GM18867 (cell line): ENCODE results near the gene SUN2.
A peak's percentile ranks its signal among the peaks of the same experiment; 100 is the strongest.

Experiments used
- ATAC-seq: cut with Tn5 transposase; IDR thresholded peaks from one replicate; pipeline ENCODE4 v1.9.1; 2021; ENCODE audit warnings: mild to moderate bottlenecking, moderate library complexity; ENCODE audit not compliant: unreplicated experiment

SUN2 gene

DNA sequence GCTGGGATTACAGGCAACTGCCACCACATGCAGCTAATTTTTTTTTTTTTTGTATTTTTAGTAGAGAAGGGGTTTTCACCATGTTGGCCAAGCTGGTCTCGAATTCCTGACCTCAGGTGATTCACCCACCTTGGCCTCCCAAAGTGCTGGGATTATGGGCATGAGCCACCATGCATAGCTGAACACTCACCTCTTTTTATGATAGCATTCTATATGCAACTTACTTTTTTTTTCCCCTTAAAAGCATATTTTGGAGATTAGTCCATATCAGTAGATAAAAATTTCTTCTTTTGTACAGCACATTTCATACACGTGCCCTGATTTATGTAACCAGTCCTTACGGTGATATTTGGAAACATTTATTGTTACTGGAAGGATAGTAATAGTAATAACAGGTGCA lies 35.4 kb downstream of the SUN2 start:
- no peak for ATAC-seq

DNA sequence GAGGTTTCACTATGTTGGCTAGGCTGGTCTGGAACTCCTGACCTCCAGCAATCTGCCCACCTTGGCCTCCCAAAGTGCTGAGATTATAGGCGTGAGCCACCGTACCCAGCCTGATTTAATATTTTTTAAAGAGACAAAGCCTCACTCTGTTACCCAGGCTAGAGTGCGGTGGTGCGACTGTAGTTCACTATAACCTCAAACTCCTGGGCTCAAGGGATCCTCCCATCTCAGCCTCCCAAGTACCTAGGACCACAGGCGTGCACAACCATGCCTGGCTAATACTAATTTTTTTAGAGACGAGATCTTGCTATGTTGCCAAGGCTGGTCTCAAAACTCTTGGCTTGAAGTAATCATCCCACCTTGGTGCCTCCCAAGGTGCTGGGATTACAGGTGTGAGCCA lies 36.6 kb downstream of the SUN2 start:
- no peak for ATAC-seq

DNA sequence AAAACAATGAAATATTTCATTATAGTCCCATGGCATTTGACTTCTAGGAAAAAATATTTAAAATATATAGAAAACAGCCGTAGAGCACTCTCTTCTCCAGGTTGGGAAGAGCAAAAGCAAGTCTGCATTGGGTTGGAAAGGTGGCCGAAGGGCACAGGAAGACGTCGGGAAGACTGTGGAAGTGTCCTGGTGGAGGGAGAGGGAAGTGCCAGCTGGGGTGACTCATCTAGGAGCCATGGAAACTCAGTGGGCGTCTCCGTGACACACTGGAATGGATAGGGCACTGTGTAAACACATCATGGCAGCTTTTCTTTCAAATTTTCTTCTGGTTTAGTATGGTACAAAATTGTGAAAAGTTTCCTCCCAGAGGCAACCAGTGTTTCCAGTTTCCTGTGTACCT lies 37.4 kb downstream of the SUN2 start:
- ATAC-seq = no peak

DNA sequence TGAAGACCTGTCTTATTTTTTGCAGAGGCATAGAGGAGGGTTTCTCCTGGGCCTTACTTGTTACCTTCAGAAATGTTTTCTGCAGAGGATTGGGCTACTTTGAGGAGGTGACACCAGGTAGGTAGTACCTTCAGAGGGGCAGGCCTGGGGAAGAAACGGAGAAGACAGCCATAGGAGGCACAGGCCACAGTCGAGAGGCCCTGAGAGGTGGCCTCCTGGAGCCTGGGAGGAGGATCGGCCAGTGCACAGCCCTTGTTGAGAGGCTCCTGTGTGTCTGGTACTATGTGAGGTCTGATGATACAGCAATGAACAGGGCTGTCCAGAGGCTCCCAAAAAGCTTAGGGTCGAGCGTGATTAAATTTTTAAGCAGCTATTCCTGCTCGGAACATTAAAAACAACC lies 38.6 kb downstream of the SUN2 start:
- ATAC-seq = no peak

DNA sequence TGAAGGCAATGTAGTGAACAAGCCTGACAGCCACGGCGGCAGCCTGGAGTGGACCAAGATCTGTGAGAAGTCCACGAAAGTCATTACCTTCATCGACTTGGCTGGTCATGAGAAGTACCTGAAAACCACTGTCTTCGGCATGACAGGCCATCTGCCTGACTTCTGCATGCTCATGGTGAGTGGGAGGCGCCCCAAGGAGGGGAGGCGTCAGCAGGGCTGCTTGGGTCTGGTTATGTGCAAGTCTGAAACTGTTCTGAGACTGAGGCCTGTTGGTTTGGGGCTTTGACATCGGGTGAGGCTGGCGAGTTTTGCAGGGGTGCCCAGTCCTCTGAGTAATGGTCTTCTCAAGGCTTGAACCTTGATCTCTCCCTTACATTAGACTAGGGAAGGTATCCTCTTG lies 39.0 kb downstream of the SUN2 start:
- ATAC-seq = no peak

DNA sequence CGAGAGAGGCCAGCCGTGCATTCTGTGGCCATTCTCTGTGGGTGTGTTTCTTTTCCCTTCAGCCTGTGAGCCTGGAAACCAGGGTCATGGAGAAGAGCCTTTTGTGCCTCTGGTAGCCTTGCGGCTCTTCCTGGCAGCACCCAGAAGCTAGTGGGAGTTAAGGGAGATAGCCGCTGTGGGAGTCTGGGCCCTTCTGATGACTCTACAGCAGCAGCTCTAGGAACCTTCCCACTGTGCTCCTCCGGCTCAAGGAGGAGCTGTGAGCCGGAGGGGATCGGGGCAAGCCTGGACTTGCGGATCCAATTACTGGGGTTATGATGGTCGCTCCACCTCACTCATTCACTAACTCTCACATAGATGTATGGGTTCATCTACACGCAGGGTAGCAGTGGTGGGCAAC lies 39.5 kb downstream of the SUN2 start:
- ATAC-seq = no peak

DNA sequence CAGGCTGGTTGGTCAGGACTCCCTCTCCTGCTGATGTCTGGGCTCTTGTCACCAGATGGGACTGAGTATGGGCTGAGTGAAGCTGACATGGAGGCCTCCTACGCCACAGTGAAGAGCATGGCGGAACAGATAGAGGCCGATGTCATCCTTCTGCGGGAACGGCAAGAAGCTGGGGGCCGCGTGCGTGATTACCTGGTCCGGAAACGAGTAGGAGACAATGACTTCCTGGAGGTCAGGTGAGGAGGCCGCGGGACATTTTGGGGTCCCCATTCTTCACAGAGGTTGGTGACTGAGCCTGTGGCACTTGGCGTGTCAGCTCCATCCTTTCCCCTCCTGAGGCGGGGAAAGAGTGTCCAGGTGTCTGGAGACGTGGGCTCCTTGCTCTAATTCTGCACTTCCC lies 39.9 kb downstream of the SUN2 start:
- no peak for ATAC-seq

DNA sequence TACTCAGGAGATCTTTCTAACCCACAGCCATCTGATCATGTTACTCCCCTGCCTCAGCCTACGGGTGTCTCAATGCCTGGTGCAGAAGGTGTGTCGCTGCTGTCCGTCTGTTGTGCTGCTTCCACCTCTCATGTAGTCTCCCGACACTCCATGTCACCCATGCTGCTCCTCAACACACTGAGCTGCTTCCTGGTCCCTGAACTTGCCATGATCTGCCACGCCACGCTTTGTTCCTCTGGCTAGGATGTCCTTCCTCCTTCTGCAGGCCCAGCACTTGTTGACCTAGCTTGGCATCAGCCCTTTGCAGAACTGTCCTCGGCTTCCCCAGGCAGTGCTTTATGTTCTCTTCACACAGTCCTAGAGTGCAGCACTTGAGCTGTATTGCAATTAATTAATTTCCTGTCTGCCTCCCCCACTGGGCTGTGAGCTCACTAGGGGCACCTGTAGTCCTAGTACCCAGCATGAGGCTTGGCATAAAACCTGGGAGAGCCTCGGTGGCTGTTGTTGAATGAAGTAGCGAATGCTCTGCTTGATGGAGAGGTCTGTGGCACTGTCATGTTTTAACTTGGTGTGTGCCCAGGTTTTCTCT lies 40.5 kb downstream of the SUN2 start:
- no peak for ATAC-seq

DNA sequence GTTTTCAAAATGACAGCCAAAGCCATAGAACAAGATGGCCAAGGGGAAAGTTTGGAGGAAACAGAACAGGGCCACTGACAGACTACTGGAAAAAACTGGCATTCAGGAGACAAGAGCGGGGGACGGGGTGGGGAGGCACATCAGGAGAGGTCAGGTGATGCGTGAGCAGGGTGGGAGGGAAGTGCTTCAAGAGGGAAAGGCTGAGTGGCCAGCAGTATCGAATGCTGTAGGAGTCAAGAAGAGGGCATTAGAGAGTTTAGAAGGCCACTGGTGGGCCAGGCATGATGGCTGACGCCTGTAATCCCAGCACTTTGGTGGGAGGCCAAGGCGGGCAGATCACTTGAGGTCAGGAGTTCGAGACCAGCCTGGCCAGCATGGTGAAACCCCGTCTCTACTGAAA lies 41.9 kb downstream of the SUN2 start:
- ATAC-seq = no peak

DNA sequence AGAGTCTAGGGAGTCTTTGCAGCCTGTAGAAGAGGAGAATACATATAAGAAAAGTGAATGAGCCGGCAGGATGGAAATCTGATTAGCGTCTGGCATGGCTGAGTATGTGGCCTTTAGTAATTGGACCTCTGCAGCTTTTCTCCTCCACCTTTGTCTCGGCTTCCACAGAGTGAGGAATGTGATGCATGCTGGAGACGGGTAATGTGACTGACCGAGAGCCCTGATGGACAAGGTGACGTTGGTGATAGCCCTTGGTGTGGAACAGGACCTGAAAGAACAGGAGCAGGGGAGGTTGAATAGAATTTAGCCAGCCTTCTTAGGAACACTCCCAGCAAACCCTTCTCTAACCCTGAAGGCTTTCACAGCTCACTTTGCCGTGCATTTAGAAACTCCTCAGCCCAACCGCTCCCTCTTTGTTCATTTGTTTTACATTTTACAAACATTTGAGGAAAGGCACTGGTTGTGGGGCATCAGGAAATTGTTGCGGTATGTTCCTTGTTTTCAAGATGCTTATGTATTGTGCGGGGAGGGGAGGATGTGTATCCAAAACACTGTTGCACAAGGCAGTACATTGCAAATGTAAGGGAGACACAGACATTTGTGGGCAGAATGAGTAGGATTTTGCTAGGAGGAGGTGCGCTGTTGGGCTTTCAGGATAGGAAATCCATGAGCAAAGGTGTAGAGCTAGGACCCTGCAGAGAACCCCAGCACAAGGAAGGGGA lies 43.2 kb downstream of the SUN2 start:
- ATAC-seq = no peak

DNA sequence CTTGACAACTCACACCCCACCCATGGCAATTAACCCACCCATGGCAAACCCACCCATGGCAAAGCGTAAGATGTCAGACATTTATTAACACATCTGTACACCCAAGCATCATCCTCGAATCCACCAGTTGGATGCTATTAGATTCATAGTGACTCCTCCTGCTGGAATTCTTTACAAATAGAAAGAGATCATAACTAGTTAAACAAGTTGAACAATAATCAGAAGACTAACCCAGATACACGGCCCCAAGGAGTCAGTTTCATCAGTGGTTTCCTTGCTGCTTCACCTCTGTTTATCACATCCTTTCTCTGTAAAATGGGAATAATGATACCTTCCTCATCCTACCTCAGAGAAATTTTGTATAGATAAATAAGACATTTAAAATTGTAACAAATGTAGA lies 44.9 kb downstream of the SUN2 start:
- ATAC-seq = no peak

DNA sequence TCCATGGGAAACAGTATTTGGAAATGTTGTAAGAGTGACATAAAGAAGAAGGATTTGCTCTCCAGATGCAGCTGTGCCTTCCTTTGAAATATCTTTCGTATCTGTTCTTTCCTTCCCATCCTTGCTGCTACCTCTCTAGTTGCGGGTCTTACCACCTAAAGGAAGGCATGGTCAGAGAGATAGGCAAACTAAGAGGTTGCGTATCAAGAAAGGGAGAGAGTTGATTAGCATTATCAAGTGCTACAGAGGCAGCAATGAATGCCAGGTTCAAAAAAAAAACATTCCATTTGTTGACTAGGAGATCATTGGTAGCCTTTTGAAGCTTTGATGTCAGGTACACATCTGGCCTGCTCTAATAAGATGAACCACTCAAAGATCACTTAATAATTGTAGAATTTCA lies 45.4 kb downstream of the SUN2 start:
- ATAC-seq = no peak

DNA sequence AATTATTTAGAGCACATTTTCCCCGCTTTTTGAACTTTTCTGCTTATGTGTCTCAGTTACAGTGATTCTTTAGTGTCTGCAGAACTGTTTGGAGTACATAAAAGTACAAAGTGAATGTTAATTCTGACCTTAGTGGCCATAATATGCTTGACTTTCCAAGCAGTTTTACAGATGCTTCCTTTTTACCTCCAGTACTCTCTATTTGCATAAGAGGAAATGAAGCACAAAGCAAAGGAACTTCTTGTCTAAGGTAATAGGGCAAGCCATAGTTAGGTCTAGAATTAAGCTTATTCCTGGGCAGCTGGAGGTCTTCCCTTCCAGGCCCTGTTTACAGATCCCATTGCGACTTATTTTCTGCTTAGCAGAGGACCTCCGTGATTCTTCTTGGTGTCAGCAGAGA lies 46.5 kb downstream of the SUN2 start:
- no peak for ATAC-seq

DNA sequence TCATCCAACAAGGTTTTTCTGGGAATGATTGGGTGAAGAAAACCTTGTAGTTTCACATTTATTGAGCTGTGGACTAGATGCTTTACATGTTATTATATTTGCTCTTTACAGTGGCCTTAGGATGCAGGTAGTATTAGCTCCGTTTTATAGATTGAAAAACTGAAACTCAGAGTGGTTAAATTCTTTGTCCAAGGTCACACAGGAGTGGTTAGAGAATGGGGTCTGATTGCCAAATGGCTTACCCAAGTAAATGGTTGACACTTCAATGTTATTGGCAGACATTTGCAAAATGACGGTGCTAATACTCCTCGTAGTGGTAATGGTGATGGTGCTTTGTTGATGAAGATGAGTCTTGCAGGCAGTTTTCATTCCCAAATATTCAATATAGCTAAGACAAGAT lies 47.8 kb downstream of the SUN2 start:
- no peak for ATAC-seq

DNA sequence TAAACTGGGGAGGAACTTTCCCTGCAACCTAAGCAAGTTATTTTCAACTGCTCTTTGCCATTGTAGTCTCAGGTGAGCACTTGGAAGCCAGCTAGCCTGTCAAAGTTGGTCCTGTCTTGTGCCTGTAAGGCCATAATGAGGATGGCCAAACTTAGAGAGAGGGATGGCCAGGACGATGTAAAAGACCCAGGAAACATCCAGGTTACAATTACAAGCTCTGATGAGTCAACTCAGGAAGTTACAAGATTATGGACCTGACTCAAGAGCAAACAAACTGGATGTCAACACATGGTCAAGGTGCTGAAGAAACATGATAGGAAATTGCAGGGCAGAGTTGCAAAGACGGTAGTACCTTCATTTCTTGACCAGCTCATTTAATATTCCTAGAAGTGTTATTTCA lies 48.5 kb downstream of the SUN2 start:
- no peak for ATAC-seq

DNA sequence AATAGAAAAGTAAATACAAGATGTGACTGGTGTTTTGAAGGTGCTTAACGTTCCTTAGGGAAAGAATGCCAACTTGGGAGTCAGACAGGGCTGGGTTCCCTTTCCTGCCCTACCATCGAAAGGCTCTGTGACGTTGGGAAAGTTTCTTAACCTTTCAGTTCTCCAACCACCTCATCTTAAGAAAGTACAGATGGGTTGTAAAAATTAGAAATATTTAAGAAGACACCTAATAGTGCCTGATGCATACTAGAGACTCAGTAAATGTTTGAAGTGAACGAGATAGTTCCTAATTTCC lies 49.0 kb downstream of the SUN2 start:
- no peak for ATAC-seq

DNA sequence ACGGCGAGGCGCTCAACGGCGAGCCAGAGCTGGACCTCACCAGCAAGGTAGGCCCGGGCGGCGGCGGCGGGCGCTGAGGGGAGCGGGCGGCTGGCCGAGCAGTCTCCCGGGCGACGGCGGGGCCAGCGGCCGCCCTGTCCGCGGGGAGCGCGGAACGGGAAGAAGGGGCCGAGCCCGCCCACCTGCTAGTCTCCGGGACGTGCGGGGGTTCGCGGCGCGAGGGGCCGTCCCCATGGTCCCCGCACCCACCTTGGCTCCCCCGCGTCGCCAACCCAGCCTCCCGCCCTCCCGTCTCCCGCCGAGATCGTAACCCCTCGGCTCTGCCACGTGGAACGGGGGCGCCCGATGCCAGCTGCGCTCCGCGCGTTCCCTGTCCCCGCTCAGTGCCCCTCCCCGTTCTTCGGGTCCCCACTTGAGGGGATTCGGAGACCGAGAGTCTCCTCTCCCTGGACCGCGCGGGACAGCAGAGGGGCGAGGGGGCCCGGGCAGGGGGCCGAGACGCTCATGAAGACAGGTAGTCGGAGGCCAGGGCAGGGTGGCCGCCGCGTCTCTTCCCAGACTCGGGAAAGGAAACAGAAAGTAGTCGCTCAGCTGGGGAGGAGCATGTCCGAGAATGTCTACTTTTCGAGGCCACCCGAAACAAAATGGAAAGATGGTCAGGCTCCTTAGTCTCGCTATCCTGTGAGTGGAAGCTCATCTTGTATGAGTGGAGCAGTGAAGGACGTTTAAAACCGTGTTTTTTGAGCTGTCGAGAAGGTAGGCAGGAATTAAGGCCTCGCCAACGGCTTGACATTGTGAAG lies 49.5 kb downstream of the SUN2 start:
- ATAC-seq = peak; percentile 4

DNA sequence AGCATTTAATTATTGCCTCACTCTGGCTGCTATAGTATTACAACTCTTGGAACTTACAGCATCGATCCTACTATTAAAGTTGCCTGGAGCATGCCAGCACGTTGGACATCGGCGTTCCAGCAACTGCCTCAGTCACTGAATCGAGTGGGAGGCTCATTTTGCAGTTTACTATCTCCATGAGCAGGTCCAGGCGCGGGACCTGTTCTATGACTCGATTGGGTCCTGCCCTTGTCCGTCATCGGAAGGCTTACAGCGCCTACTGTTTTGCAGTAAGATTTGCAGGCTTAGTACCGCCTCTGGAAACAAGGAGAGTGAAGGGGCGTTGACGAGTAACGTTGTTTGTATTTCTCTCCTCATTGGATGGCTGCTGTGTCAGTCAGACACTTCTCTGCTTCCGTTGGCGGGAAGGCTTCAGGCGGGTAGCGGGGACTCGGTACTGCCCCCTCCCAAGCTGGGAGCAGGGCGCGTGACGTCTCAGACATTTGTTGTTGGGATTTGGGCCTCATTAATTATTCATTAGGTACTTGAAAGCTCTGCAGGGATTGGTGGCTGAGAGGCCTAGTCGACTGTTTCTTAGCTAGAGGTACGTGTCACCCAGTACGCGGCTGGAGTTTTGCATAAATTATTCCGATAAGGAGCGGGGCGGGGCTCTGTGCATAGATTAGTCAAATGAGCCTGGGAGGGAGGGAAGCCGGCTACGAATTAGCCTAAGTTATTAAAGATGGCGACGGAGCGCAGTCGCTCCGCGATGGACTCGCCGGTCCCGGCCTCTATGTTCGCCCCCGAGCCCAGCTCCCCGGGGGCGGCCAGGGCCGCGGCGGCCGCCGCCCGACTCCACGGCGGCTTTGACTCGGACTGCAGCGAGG lies 50.3 kb downstream of the SUN2 start, which contains the start of gene GTPBP1:
Gene GTPBP1, plus strand, starts transcription at position 710 of the 866 bp plus-strand sequence. Its CDS starts 12 bp downstream, at position 722.
- ATAC-seq = peak; percentile 72

DNA sequence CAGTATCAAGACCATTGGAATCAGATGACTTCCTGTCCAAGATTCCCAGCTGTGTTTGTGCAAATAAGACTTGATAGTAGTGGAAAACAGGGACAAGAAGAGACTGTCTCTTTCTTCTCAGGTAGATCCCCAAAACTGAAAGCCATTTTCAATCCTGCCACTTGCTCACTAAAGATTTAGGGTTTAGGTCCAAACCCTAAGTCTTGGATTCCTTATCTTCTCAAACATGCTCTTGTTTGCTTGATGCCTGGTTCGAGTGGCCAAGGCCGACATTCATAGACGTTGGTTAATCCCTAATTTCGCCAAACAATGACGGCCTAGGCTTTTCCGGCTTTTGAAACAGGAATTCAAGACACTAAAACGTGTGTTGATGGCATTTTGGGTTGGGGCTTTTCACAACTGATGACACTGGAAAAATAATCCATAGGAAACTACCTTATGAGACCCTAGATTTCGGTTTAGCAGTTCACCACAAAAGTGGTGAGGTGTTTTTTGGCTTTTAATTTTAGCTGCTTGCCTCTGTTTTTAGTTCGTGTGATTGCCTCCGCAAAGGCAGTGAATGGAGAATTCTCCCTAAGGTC lies 51.1 kb downstream of the SUN2 start:
- no peak for ATAC-seq

DNA sequence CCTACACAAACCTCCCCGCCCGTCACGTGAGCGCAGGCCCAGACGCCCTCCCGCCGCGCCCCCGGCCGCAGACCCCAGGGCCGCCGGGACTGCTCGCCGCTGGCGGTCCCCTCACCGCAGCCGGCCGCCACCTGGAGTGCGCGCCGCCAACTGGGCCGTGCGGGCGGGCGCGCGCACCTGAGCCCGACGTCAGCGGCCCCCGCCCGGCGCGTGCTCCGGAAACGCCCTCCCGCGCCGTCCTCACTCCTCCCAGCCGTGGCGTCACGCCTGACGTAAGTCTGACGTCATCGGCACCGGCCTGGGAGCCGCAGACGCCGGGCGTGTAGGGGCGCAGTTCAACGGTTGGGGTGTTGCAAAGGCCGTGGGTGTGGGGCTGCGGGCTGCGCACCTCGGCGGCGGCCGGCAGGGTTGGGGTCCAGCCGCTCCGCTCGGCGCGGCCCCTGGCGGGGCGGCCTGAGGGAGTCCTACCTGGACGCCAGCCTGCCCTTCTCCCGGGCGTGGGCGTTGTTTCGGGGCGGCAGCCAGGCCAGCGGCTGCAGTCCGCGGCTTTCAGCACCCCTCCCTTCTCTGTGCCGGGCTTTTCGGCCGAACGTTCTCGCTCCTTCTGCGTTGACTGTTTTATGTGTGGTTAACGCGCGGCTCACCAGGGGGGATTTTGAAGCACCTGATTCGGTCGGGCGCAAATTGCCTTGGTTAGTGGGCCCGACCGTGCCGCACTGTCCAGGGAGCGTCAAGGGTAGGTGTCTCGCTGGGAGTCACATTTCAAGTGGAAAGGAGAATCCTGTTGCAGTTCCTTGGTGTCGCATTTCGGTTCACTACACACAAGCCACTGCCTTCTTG lies 54.8 kb downstream of the SUN2 start, which contains the start of gene JOSD1:
Gene JOSD1, minus strand, starts transcription at position 155 of the 840 bp plus-strand sequence. CDS start 956 bp downstream, outside the sequence.
- peak; percentile 44 for ATAC-seq
